GM12875 (cell line): ENCODE data around the gene ZBTB20.

Source experiments
- H3K4me3 ChIP-seq: one replicate; pipeline ENCODE4 v1.5.1; 2011; ENCODE audit warnings: low read depth, low read length, control low read depth
- TF ChIP-seq, protein P1 (sequence below): IDR thresholded peaks from 2 replicates; pipeline ENCODE4 v1.5.1; 2011; ENCODE audit warnings: low read depth, mild to moderate bottlenecking, control low read depth, inconsistent platforms, low read length, moderate library complexity, borderline replicate concordance; ENCODE audit not compliant: insufficient read depth

ZBTB20 gene

DNA sequence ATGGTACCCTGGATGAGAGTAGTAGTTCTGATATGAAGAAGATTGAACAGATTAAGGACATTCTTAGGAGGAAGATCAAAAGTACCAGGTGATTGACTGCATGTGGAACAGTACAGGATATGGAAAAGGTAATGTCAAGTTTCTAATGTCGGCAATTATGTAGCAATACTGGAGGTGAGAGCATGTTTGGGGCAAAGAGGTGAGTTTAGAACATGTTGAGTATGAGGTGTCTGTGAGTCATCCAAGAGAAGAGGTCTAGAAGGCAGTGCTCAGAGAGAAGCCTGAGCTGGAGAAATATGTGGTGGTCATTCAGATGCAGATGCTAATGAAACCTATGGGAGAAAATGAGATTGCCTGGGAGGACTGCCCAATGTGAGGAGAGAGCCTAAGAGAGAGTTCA lies 305.6 kb downstream of the ZBTB20 start:
- TF ChIP-seq, protein P1, sequence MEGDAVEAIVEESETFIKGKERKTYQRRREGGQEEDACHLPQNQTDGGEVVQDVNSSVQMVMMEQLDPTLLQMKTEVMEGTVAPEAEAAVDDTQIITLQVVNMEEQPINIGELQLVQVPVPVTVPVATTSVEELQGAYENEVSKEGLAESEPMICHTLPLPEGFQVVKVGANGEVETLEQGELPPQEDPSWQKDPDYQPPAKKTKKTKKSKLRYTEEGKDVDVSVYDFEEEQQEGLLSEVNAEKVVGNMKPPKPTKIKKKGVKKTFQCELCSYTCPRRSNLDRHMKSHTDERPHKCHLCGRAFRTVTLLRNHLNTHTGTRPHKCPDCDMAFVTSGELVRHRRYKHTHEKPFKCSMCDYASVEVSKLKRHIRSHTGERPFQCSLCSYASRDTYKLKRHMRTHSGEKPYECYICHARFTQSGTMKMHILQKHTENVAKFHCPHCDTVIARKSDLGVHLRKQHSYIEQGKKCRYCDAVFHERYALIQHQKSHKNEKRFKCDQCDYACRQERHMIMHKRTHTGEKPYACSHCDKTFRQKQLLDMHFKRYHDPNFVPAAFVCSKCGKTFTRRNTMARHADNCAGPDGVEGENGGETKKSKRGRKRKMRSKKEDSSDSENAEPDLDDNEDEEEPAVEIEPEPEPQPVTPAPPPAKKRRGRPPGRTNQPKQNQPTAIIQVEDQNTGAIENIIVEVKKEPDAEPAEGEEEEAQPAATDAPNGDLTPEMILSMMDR: no peak
- H3K4me3 ChIP-seq: no peak overlapping the region

DNA sequence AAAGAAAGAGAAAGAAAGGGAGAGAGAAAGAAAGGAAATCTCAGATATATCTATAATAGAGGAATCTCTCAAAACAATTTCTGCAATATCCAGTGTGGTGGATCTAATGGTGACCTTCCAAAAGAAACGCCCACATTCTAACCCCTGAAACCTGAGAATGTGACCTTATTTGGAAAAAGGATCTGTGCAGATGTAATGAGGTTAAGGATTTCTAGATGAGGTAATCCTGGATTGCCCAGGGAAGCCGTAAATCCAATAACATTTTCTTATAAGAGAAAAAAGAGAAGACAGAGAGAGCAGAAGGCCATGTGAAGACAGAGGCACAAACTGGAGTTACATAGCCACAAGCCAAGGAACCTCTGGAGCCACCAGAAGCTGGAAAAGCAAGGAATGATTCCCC lies 307.6 kb downstream of the ZBTB20 start:
- H3K4me3 ChIP-seq: no peak overlapping the region
- TF ChIP-seq, protein P1: no peak

DNA sequence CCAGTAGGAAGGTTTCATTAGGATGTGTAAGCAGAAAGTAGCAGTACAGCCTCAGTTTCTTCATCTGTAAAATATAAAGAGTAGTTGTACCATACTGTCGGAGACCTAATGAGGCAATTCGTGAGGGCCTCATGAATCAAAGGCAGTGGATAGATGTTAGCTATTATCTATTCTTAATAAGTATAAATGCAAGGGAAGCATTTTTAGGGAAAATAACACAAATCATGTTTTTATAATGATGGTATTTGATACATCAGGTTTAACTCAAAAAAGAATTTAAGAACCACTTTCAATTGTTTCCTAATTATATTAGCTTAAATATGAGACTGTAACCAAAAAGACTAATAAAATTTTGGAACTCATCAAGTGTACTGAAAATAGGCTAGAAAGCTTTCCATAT lies 309.1 kb downstream of the ZBTB20 start:
- no peak overlapping the region for H3K4me3 ChIP-seq
- TF ChIP-seq, protein P1: no peak

GRCh38 chr3:114834175-114834940 lies 312.7 kb downstream of the ZBTB20 start:
- TF ChIP-seq, protein P1: no peak
- no peak overlapping the region for H3K4me3 ChIP-seq

GRCh38 chr3:114831861-114832260 lies 315.2 kb downstream of the ZBTB20 start:
- no peak overlapping the region for H3K4me3 ChIP-seq
- TF ChIP-seq, protein P1: no peak

- no peak overlapping the region for H3K4me3 ChIP-seq
- TF ChIP-seq, protein P1: no peak
Measured at GRCh38 chr3:114830652-114831051, 316.4 kb downstream of the ZBTB20 start.

- TF ChIP-seq, protein P1: no peak
- H3K4me3 ChIP-seq: no peak overlapping the region
Measured at GRCh38 chr3:114829783-114830182, 317.3 kb downstream of the ZBTB20 start.
